Liver (tissue), 3 donors: ENCODE data around the gene SPSB2.

Source experiments
- CTCF ChIP-seq: fragments of 150-350 bp; IDR thresholded peaks from 2 replicates; pipeline ENCODE4 v1.5.1; 2017; ENCODE audit warnings: improper control_type of control experiment, low read depth, low read length; ENCODE audit not compliant: missing input control
- EGR1 ChIP-seq, 2 donors: IDR thresholded peaks; 2 replicates each; pipeline ENCODE4 v1.6.1; 2016 to 2018; ENCODE audit warnings: antibody characterized with exemption in 2 of 2, low read depth in 2 of 2
- FOXA1 ChIP-seq: IDR thresholded peaks from 2 replicates; pipeline ENCODE4 v1.6.1; 2016; ENCODE audit warnings: antibody characterized with exemption
- GABPA ChIP-seq, 2 donors: IDR thresholded peaks in 1 of 2; conservative IDR thresholded peaks in 1 of 2; 2 replicates each; pipeline ENCODE4 v1.6.1; 2016; ENCODE audit warnings: antibody characterized with exemption in 2 of 2, mild to moderate bottlenecking in 1 of 2, moderate library complexity in 1 of 2
- JUND ChIP-seq, 2 donors: IDR thresholded peaks; 2 replicates each; pipeline ENCODE4 v1.6.1; 2016; ENCODE audit warnings: antibody characterized with exemption in 2 of 2
- MAX ChIP-seq: IDR thresholded peaks from 2 replicates; pipeline ENCODE4 v1.6.1; 2016; ENCODE audit warnings: antibody characterized with exemption
- RXRA ChIP-seq, 2 donors: IDR thresholded peaks; 2 replicates each; pipeline ENCODE4 v1.6.1; 2017 to 2018; ENCODE audit warnings: antibody characterized with exemption in 2 of 2, mild to moderate bottlenecking in 1 of 2
- SP1 ChIP-seq: IDR thresholded peaks from 2 replicates; pipeline ENCODE4 v1.6.1; 2018; ENCODE audit warnings: antibody characterized with exemption, mild to moderate bottlenecking
- YY1 ChIP-seq: IDR thresholded peaks from 2 replicates; pipeline ENCODE4 v1.6.1; 2016; ENCODE audit warnings: antibody characterized with exemption, mild to moderate bottlenecking
- TF ChIP-seq, protein P1 (sequence below): IDR thresholded peaks from 2 replicates; pipeline ENCODE4 v1.6.1; 2016; ENCODE audit warnings: antibody characterized with exemption
- donor health status: healthy.
- donor health status: healthy.

GRCh38 chr12:6909421-6910145 is 36.5 kb upstream of the SPSB2 start:
- TF ChIP-seq CTCF = no peak
- TF ChIP-seq GABPA (IDR thresholded peaks at IDR 0.05 in 1 of 2, conservative IDR thresholded peaks at IDR 0.05 in 1 of 2) = no peak
- TF ChIP-seq FOXA1 = no peak
- TF ChIP-seq RXRA (IDR thresholded peaks at IDR 0.05) = no peak
- TF ChIP-seq MAX = no peak
- TF ChIP-seq YY1 = no peak
- no peak for TF ChIP-seq EGR1 (IDR thresholded peaks at IDR 0.05; ENCODE audit: low read depth in 2 of 2)
- TF ChIP-seq, protein P1, sequence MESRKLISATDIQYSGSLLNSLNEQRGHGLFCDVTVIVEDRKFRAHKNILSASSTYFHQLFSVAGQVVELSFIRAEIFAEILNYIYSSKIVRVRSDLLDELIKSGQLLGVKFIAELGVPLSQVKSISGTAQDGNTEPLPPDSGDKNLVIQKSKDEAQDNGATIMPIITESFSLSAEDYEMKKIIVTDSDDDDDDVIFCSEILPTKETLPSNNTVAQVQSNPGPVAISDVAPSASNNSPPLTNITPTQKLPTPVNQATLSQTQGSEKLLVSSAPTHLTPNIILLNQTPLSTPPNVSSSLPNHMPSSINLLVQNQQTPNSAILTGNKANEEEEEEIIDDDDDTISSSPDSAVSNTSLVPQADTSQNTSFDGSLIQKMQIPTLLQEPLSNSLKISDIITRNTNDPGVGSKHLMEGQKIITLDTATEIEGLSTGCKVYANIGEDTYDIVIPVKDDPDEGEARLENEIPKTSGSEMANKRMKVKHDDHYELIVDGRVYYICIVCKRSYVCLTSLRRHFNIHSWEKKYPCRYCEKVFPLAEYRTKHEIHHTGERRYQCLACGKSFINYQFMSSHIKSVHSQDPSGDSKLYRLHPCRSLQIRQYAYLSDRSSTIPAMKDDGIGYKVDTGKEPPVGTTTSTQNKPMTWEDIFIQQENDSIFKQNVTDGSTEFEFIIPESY = no peak
- no peak for TF ChIP-seq SP1
- no peak for TF ChIP-seq JUND (IDR thresholded peaks at IDR 0.05)
